ENCODE measurements around the gene GRID2. TPM values are rescaled to one million over a fixed set of nuclear protein-coding genes. Genes with fewer than 3 reads are reported as not detected.
"Not testable (repeated sequence)": the region's sequence is repeated elsewhere in the genome, so short reads cannot be mapped to it uniquely, and the experiment has no call there.

GRID2 gene
- total and polyA plus RNA-seq, 12 donors: 0.55 to 4.0 (median 2.0) TPM

GRCh38 chr4:92433272-92433758 lies 129.5 kb downstream of the GRID2 start:
- H3K4me3 ChIP-seq: no peak overlapping the region
- no peaks in the 10 kb centered on the region for H3K9me3 ChIP-seq (replicated peaks in 1 of 3)
- no peaks in the 10 kb centered on the region for H3K36me3 ChIP-seq (replicated peaks in 1 of 2)
- no peak overlapping the region for H3K27ac ChIP-seq
- H3K27me3 ChIP-seq: no peaks in the 10 kb centered on the region
- intact Hi-C loops (cut with DNase I): no loop called here
- no peak for DNase-seq
- 83 to 100% (median 91%) methylated on average over 2 to 4 of the region's 4 CpGs for WGBS, 4 donors
- no peaks in the 10 kb centered on the region for H3K4me1 ChIP-seq (replicated peaks in 1 of 2)
- TF ChIP-seq POLR2A (IDR thresholded peaks at IDR 0.05): no peak
- TF ChIP-seq CTCF (IDR thresholded peaks at IDR 0.05): no peak

- H3K27me3 ChIP-seq; intact Hi-C loops (cut with DNase I): not testable (repeated sequence)
Observed at GRCh38 chr4:92438722-92439121, 135.0 kb downstream of the GRID2 start.

GRCh38 chr4:92442131-92442530 lies 138.4 kb downstream of the GRID2 start:
- H3K4me3 ChIP-seq; H3K4me1 ChIP-seq (replicated peaks in 1 of 2); intact Hi-C loops (cut with DNase I); H3K36me3 ChIP-seq (replicated peaks in 1 of 2); H3K9me3 ChIP-seq (replicated peaks in 1 of 3); H3K27ac ChIP-seq; DNase-seq; H3K27me3 ChIP-seq: not testable (repeated sequence)
- 70 to 96% (median 89%) methylated on average over 3 to 20 of the region's 20 CpGs for WGBS, 4 donors

More at GRCh38 chr4:92438722-92439121, 135.0 kb downstream of the GRID2 start:
- 63 to 81% (median 76%) methylated on average over 6 of the region's 6 CpGs for WGBS, 4 donors
- H3K36me3 ChIP-seq (replicated peaks in 1 of 2); H3K4me3 ChIP-seq; H3K9me3 ChIP-seq (replicated peaks in 1 of 3); H3K27ac ChIP-seq; DNase-seq; H3K4me1 ChIP-seq (replicated peaks in 1 of 2): not testable (repeated sequence)

- intact Hi-C loops (cut with DNase I); H3K36me3 ChIP-seq (replicated peaks in 1 of 2); H3K9me3 ChIP-seq (replicated peaks in 1 of 3); H3K4me3 ChIP-seq; DNase-seq; H3K27me3 ChIP-seq; H3K4me1 ChIP-seq (replicated peaks in 1 of 2); H3K27ac ChIP-seq: not testable (repeated sequence)
- 78 to 87% (median 83%) methylated on average over 13 of the region's 13 CpGs for WGBS, 4 donors
Observed at GRCh38 chr4:92444143-92444843, 140.5 kb downstream of the GRID2 start.

- no peak for TF ChIP-seq CTCF (IDR thresholded peaks at IDR 0.05)
- no peak for TF ChIP-seq POLR2A (IDR thresholded peaks at IDR 0.05)
- 5 to 35% (median 17%) methylated on average over 1 of the region's 1 CpG for WGBS, 4 donors
- no peak for DNase-seq
- H3K4me1 ChIP-seq (replicated peaks in 1 of 2): no peaks in the 10 kb centered on the region
- no peak overlapping the region for H3K27ac ChIP-seq
- no peaks in the 10 kb centered on the region for H3K36me3 ChIP-seq (replicated peaks in 1 of 2)
- H3K27me3 ChIP-seq: no peaks in the 10 kb centered on the region
- H3K9me3 ChIP-seq (replicated peaks in 1 of 3): no peaks in the 10 kb centered on the region
- no peak overlapping the region for H3K4me3 ChIP-seq
- intact Hi-C loops (cut with DNase I): no loop called here
Observed at GRCh38 chr4:92445127-92445526, 141.4 kb downstream of the GRID2 start.
